Measurements from ENCODE around the gene DHX9.

- TF ChIP-seq POLR2A (IDR thresholded peaks at IDR 0.05) (no peak), CTCF (IDR thresholded peaks at IDR 0.05) (no peak)
Measured at GRCh38 chr1:182855911-182856310, 16.8 kb downstream of the DHX9 start.

All from body of pancreas (tissue), 4 donors.